Right lobe of liver (tissue), 4 donors: Measurements from ENCODE around the gene TTC9B.

Experiments
- CTCF ChIP-seq, 4 donors: fragments of 200-600 bp in 3 of 4; fragments of 450-650 bp in 1 of 4; IDR thresholded peaks; one replicate each; pipeline versions ENCODE4 v1.5.1 to v1.8.0; 2016 to 2022; ENCODE audit warnings: antibody characterized with exemption in 4 of 4, mild to moderate bottlenecking in 2 of 4
- POLR2A ChIP-seq: fragments of 450-650 bp; IDR thresholded peaks from one replicate; pipeline ENCODE4 v1.6.1; 2017; ENCODE audit warnings: antibody characterized with exemption, mild to moderate bottlenecking
- donor health status: DM: no; HTN: no; CAD: no.
- donor health status: DM: no; HTN: no; CAD: no.
- donor health status: DM: no; HTN: yes; CAD: no.

GRCh38 chr19:40229484-40229883 is 11.3 kb upstream of the TTC9B start:
- TF ChIP-seq CTCF (IDR thresholded peaks at IDR 0.05) (no peak), POLR2A (no peak)
